ENCODE results near the gene TMEM50B.
"Not testable (repeated sequence)": the region's sequence is repeated elsewhere in the genome, so short reads cannot be mapped to it uniquely, and the experiment has no call there.

Gene TMEM50B

GRCh38 chr21:33479679-33480480, at the start of gene TMEM50B:
TMEM50B (minus strand) TSS chr21:33479974; CDS start chr21:33468885, 11,089 bp downstream.
- DNase-seq: peak; percentile 86

- no peak for DNase-seq
Observed at GRCh38 chr21:33522953-33523349, 43.2 kb upstream of the TMEM50B start.

GRCh38 chr21:33522297-33522952, 42.7 kb upstream of the TMEM50B start:
- no peak for DNase-seq

GRCh38 chr21:33518899-33519298, 39.1 kb upstream of the TMEM50B start:
- no peak for DNase-seq

- no peak for DNase-seq
Observed at GRCh38 chr21:33514229-33514628, 34.5 kb upstream of the TMEM50B start.

- DNase-seq: no peak
Observed at GRCh38 chr21:33512481-33512880, 32.7 kb upstream of the TMEM50B start.

- DNase-seq: no peak
Observed at GRCh38 chr21:33511639-33512038, 31.9 kb upstream of the TMEM50B start.

GRCh38 chr21:33510826-33511225, 31.1 kb upstream of the TMEM50B start:
- no peak for DNase-seq

GRCh38 chr21:33507003-33507402, 27.2 kb upstream of the TMEM50B start:
- not testable (repeated sequence) for DNase-seq

- no peak for DNase-seq
Observed at GRCh38 chr21:33505833-33506232, 26.1 kb upstream of the TMEM50B start.

GRCh38 chr21:33496345-33496744, 16.6 kb upstream of the TMEM50B start:
- no peak for DNase-seq

GRCh38 chr21:33495743-33496142, 16.0 kb upstream of the TMEM50B start:
- DNase-seq: no peak

GRCh38 chr21:33493756-33494155, 14.0 kb upstream of the TMEM50B start:
- DNase-seq: no peak

- DNase-seq: no peak
Observed at GRCh38 chr21:33492571-33492970, 12.8 kb upstream of the TMEM50B start.

- DNase-seq: peak; percentile 79
Observed at GRCh38 chr21:33491373-33492102, 11.8 kb upstream of the TMEM50B start, which contains the start of gene DNAJC28. DNAJC28 (minus strand) TSS chr21:33491716; CDS start chr21:33489393, 2,323 bp downstream.

GRCh38 chr21:33490991-33491372, 11.2 kb upstream of the TMEM50B start:
- no peak for DNase-seq

- DNase-seq: no peak
Observed at GRCh38 chr21:33488936-33489335, 9.2 kb upstream of the TMEM50B start.

- no peak for DNase-seq
Observed at GRCh38 chr21:33487996-33488395, 8.2 kb upstream of the TMEM50B start.

- no peak for DNase-seq
Observed at GRCh38 chr21:33481314-33481943, 1.7 kb upstream of the TMEM50B start.

GRCh38 chr21:33480481-33481103, 818 bp upstream of the TMEM50B start:
- DNase-seq: no peak

GRCh38 chr21:33478935-33479678, 667 bp downstream of the TMEM50B start:
- no peak for DNase-seq

- no peak for DNase-seq
Observed at GRCh38 chr21:33478182-33478581, 1.6 kb downstream of the TMEM50B start.

All from NCI-H1048 (cell line).